Lung microvascular endothelial cell (primary cell): ENCODE data around the gene MARK4. TPM values are rescaled to one million over a fixed set of nuclear protein-coding genes. Genes with fewer than 3 reads are reported as not detected.
"Not testable (repeated sequence)": the region's sequence is repeated elsewhere in the genome, so short reads cannot be mapped to it uniquely, and the experiment has no call there.

ENCODE experiments used
- DNase-seq, 2 donors: peaks; one replicate each; pipeline versions ENCODE4 v3.0.0 to v3.0.0-alpha.2; 2010; ENCODE audit warnings: low read depth in 2 of 2
- total RNA-seq: library from RNA; depleted of rRNA; stranded (reverse); fragments of >200 nt; gene quantifications from 2 replicates; pipeline ENCODE4 v1.2.1, GENCODE V29; 2014

Gene MARK4
- total RNA-seq, 1 donor from 2014 or later, result 23.0 TPM

- DNase-seq, result no peak
Observed at GRCh38 chr19:45243144-45243732, 7.8 kb upstream of the MARK4 start.

- no peak for DNase-seq
Observed at GRCh38 chr19:45244133-45244794, 6.8 kb upstream of the MARK4 start.

GRCh38 chr19:45245334-45245787, 5.7 kb upstream of the MARK4 start, which contains the start of gene EXOC3L2:
TSS of gene EXOC3L2 (minus strand) at chr19:45245407. CDS start at chr19:45239045, 6,362 bp downstream.
- DNase-seq, result peak; percentile 35 to 39

- peak in 1 of 2 donors; percentile 32 for DNase-seq
Observed at GRCh38 chr19:45245826-45246225, 5.2 kb upstream of the MARK4 start.

GRCh38 chr19:45247136-45247535, 3.9 kb upstream of the MARK4 start:
- no peak for DNase-seq

GRCh38 chr19:45249261-45250033, 1.6 kb upstream of the MARK4 start:
- DNase-seq, result no peak

GRCh38 chr19:45250216-45250831, 747 bp upstream of the MARK4 start:
- DNase-seq, result no peak

- peak in 1 of 2 donors; percentile 44 for DNase-seq
Observed at GRCh38 chr19:45251452-45252354, 632 bp downstream of the MARK4 start.

GRCh38 chr19:45253396-45254027, 2.4 kb downstream of the MARK4 start:
- DNase-seq, result peak in 1 of 2 donors; percentile 26

- DNase-seq, result no peak
Observed at GRCh38 chr19:45254044-45254531, 3.0 kb downstream of the MARK4 start.

GRCh38 chr19:45255611-45256157, 4.6 kb downstream of the MARK4 start:
- DNase-seq, result no peak

GRCh38 chr19:45256836-45257235, 5.8 kb downstream of the MARK4 start:
- DNase-seq, result no peak

GRCh38 chr19:45258862-45259261, 7.8 kb downstream of the MARK4 start:
- DNase-seq, result no peak

- DNase-seq, result no peak
Observed at GRCh38 chr19:45262570-45262969, 11.5 kb downstream of the MARK4 start.

GRCh38 chr19:45263013-45263412, 11.9 kb downstream of the MARK4 start:
- DNase-seq, result no peak

- no peak for DNase-seq
Observed at GRCh38 chr19:45264781-45265317, 13.8 kb downstream of the MARK4 start.

GRCh38 chr19:45265375-45265774, 14.3 kb downstream of the MARK4 start:
- DNase-seq, result no peak

GRCh38 chr19:45267296-45267695, 16.2 kb downstream of the MARK4 start:
- no peak for DNase-seq

GRCh38 chr19:45269939-45270338, 18.9 kb downstream of the MARK4 start:
- DNase-seq, result not testable (repeated sequence)
